Dedifferentiated amniotic fluid mesenchymal stem cell (primary cell): Measurements from ENCODE around the gene AFAP1.
A peak's percentile ranks its signal among the peaks of the same experiment; 100 is the strongest.

ENCODE experiments used
- DNase-seq: peaks from one replicate; pipeline ENCODE4 v3.0.0-alpha.2; 2016; ENCODE audit errors: extremely low spot score

AFAP1 gene

GRCh38 chr4:7736436-7737267, 203.0 kb downstream of the AFAP1 start:
- no peak for DNase-seq

DNA sequence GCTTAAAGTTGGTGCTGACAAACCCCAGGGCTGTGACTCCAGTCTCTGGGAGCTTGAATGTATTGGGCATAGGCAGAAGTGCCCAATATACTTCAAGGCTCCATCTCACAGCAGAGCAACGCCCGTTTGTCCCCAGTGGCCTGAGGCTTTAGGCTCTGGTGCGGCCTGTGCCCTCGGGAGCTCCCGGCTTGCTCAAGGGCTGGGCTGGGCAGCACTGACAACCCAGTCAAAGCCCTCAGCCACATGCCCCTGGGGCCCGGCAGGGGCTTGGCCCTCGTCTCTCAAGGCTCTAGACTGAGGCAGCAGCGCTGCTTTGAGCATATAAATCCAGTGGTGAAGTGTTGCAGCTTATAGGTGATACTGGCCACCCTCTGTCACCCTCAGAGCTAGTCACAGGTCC, 203.7 kb downstream of the AFAP1 start:
- no peak for DNase-seq

DNA sequence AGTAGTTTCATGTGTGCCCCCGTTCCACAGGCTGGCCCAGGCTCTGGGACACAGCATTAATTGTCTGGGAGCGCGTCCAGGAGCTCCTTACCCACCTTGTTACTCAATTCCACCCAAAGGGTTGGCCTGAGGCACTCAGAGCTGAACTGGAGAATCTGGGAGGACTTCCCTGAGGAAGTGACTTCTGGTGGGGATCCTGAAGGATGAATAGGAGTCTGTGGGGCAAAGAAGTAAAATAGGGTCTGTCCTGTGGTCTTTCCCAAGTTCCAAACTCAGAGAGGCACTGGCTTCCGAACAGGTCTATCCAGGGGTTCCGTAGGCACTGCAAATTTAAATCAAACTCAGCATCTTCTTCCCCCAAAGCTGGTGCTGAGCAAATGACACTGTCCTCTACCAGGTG, 204.3 kb downstream of the AFAP1 start:
- no peak for DNase-seq

DNA sequence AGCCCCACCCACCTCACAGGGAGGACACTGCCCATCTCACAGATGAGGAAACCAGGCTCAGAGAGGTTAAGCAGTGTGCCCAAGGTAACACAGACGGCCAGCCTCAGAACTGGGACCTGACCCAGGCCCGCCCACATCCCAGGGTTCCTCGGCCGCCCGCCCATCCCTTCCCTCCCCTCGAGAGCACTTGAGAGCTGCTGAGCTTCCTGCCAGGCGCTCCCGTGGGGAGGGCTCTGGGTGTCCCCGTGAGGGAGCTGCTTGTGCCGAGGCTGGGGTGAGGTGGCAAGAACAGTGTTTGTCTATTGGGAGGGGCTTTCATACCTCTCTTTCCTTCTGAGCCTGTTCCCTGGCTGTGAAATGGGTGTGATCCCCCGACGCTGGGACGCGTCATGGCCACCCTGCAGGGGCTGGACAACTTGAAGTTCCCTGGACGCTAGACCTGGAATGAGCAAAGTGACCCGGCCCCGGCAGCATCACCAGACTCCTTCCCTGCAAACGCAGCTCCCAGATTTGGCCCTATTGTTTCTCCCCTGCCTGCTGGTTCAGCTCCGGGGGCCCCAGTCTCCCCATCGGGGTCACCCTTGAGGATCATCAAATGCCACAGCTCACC, 204.9 kb downstream of the AFAP1 start:
- no peak for DNase-seq

- no peak for DNase-seq
Observed at GRCh38 chr4:7733801-7734650, 205.6 kb downstream of the AFAP1 start.

DNA sequence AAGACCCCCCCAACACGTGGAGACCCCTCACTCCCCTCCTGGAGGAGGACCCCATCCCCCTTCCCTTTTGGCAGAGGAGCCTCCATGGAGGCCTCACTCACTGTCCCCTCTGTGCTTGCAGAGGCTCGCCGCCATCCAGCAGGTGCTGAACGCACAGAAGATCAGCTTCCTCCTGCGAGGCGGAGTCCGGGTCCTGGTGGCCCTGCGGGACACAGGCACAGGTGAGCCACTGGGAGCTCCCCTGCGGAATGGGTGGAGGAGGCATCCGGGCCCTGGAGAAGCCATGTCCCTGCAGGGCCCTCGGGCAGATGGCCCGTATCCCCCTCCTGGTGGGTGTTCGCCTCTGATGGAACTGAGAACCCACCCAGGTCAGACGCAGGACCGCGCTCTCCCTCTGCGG, 206.5 kb downstream of the AFAP1 start:
- no peak for DNase-seq

DNA sequence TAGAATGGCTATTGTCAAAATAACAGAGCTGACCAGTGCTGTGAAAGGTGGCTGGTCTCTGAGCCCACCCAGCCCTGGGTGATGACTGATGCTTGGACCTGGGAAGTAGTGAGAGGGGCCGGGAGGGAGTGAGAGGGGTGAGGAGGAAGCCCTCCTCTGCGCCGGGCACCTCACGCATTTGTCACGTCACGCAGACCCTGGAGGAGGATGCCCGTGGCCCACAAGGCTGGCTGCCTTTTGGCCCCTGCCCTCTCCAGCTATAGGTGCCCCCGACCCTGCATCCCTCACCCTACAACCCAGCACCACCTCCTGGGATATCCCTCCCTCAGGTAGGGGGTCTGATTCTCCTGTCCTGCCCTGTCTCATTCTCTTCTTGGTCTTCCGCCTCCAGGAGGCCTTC, 207.4 kb downstream of the AFAP1 start:
- DNase-seq = no peak

DNA sequence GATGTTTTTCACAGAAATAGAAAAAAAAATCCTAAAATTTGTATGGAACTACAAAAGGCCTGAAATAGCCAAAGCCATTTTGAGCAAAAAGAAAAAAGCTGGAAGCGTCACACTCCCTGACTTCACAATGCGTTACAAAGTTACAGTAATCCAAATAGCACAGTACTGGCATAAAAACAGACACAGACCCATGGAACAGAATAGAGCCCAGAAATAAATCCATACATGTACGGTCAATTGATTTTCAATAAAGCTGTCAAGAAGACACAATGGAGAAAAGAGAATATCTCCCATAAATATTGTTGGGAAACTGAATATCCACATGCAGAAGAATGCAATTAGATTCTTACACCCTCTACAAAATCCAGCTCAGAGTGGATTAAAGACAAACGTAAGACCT, 208.2 kb downstream of the AFAP1 start:
- DNase-seq = no peak

DNA sequence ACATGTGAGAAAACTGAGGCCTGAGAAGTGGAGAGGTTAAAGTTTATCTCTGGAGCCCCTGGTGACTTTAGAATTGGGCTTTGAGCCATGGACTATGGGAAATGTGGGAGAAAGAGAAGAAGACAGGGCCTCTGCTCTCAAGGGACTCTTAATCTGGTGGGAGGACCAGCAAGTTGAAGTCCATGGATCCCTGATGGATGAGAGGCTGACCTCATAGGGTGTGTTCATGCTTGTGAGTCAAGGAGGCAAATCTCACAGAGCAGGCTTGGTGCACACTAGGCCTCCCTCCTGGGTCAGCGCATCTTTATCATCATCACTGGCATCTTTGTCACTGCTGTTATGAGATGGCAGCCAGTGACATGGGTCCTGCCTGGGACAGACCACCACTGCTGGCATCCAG, 211.9 kb downstream of the AFAP1 start:
- no peak for DNase-seq

- no peak for DNase-seq
Observed at GRCh38 chr4:7726665-7727413, 212.8 kb downstream of the AFAP1 start.

DNA sequence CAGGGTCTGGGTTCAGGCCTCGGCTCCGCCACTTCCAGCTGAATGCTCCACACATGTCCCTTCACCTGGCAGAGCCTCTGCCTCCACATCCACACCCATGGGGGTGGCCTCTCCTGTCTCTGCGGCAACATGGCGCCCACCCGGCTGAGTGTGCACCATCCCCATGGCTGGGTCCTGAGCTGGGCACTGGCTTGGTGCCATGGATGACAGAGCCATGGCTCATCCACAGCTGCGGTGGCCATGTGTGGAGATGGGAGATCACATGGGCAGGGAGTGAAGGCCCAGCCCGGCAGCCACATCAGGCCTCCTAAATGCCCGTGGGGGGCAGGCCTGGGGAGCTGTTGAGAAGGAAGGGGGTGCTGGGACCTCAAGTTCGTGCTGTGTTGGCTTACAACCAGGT, 213.7 kb downstream of the AFAP1 start:
- no peak for DNase-seq

GRCh38 chr4:7723625-7724024, 216.0 kb downstream of the AFAP1 start:
- no peak for DNase-seq

DNA sequence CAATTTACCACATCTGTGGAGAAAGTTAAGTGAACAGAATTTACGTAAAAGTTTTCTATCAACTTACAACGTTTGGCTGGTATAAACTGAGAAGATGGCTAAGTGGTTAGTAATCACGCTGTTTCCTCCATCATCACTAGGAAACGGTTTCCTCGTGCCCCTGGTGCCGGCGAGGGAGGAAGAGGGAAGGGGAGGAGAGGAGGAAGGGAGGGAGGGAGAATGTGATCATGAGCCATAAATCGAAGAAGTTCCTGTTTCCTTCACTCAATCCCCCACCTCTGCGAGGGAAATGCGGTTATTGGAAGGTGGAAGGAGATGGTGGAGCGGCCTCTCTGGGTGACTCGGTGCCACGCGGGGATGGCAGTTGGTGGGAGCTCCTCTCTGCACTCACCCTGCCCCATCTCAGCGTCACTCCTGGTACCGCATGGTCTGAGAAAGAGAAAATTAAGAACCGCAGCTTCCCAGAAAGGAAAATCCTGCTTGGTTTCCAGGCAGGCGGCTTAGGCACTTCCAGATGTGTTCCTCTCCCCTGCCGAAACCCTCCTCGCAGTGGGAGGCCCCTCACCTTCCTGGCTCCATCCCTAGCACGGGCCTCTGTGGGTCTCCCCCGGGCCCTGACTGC, 216.8 kb downstream of the AFAP1 start:
- no peak for DNase-seq

GRCh38 chr4:7721984-7722551, 217.6 kb downstream of the AFAP1 start:
- no peak for DNase-seq

DNA sequence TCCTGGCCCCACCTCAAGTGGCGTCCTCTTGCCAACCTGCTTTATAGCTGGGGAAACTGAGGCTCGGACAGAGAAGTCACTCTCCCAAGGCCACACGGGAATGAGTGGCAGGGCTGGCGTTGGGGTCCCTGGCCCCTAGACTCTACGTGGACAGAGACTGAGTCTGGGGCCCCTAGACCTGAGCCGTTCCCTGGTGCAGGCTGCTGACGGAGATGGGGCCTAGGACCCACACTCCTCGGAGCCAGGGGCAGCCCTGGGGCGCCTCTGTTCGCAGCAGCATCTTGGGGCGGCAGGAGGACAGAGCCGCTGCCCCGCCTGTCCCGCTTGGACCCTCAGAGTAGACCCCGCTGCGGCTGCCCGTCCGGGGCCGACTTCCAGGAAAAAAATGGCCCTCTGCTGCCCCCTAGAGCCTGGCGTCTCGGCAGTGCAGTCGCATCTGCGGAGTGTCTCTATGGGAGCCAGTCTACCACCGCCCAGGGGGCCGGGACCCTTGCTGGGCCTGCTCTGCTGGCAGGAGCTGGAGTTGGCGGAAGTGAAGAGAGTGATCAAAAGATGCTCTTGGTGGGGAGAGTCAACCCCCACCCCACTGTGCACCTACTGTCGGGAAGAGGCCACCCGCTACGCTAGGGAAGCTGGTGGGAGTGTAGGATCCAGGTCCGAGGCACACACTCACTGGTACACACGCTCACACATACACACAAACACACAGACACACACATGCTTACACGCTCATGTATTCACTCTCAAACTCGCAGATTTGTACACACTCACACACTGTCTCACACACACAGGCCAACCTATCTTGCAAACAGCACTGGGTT, 220.1 kb downstream of the AFAP1 start:
- DNase-seq = peak; percentile 16

DNA sequence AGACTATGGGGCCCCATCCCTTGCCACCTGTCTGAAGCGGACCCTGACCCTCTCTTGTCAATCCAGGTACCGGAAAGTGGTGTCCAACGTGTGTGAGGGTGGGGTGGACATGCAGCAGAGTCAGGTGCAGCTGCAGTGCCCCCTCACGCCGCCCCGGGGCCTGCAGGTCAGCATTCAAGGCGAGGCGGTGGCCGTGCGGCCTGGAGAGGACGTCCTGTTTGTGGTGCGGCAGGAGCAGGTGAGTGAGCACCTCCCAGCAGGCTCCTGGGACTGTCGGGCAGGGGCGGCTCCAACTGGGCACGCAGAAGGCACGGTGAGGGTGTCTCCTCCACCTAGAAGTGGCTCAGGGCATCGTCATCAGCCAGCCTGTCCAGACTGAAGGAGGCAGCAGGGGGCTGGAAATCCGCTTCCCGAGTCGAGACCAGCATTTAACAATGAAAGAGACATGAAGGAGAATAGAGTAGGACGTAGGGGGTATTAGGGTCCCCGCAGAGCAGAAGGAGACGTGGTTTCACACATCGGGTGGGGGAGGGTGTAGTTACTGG, 221.6 kb downstream of the AFAP1 start:
- no peak for DNase-seq

DNA sequence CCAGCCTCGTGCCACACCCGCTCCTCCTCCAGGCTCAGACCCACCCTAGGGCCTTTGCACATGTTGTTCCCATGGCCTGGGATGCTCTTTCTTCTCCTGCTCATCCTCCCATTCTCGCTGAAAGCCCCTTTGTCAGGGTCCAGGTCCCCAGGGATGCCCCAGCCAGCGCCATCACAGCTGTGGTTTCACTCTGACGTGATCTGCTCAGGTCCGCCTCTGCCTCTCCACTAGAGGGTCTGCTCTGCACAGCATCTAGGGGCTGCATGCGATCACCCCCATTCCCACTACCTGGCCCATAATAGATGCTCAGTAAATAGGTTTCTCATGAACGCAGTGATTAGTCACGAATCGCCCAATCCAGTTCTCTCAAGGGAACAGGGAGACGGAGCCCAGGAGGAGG, 222.5 kb downstream of the AFAP1 start:
- no peak for DNase-seq

GRCh38 chr4:7716010-7716721, 223.5 kb downstream of the AFAP1 start:
- no peak for DNase-seq

DNA sequence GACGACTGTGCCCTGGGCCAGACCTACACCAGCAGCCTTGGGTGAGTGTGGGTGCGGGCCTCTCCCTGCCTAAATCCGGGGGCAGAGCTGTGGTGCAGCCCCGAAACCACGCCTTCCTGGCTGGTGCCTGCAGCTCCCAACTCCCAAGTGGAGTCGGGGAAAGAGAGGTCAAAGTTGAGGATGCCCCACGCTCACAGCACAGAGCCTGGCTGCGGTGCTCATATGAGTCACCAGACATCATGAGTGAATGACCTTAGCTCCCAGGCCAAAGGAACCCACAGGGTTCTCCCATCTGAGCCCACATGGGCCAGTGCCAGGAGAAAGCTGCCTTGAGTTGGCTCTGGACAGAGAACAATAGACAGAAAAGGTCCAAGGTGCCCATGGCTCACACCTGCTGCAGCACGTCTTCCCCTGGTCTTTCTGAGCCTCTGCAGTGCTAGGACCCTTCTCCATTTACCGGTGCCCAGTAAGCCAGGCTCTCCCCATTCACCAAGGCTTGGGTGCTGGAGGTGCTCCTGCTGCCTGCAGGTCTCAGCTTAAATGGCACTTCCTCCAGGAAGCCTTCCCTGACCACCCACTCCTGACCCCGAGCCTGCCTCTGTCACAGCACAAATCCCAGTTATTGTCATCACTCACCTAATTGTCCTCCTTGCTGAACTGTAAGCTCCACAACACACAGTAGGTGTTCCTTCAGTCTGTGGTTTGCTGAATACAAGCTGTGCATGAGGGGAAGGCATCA, 224.2 kb downstream of the AFAP1 start:
- DNase-seq = no peak
